Measurements from ENCODE around the gene ACBD4. TPM values are rescaled to one million over a fixed set of nuclear protein-coding genes. Genes with fewer than 3 reads are reported as not detected.

ACBD4 gene
- total and polyA plus RNA-seq, 2 of the 13 experiments (the other 11 are each of a cell fraction or from before 2014, with no cell fraction given): 16.1 to 26.9 TPM

- peak; percentile 61; the same call in 1 of the 2 replicates for TF ChIP-seq HOMEZ (CRISPR knock-in tag; IDR thresholded peaks at IDR 0.05; ENCODE audit: low read depth)
- no peak for TF ChIP-seq ZNF549 (CRISPR knock-in tag; IDR thresholded peaks at IDR 0.05)
- TF ChIP-seq NFYC (CRISPR knock-in tag; IDR thresholded peaks at IDR 0.05): peak; percentile 91
- peak; percentile 77 for TF ChIP-seq ZKSCAN8 (CRISPR knock-in tag; IDR thresholded peaks at IDR 0.05; ENCODE audit: borderline replicate concordance)
- peak; percentile 86; the same call in 1 of the 2 replicates for TF ChIP-seq ZNF724P (CRISPR knock-in tag; IDR thresholded peaks at IDR 0.05; ENCODE audit: borderline replicate concordance)
- peak; percentile 34; the same call in 1 of the 2 replicates for TF ChIP-seq GLI4 (CRISPR knock-in tag; IDR thresholded peaks at IDR 0.05; ENCODE audit: borderline replicate concordance)
- peak; percentile 60; the same call in 1 of the 2 replicates for TF ChIP-seq ZNF142 (CRISPR knock-in tag; IDR thresholded peaks at IDR 0.05)
- peak; percentile 67 for TF ChIP-seq MLX (CRISPR knock-in tag; IDR thresholded peaks at IDR 0.05)
- no peak for TF ChIP-seq ZNF749 (CRISPR knock-in tag; IDR thresholded peaks at IDR 0.05; ENCODE audit: borderline replicate concordance)
- TF ChIP-seq XBP1 (CRISPR knock-in tag; IDR thresholded peaks at IDR 0.05): peak; percentile 66; the same call in 1 of the 2 replicates
- no peak for TF ChIP-seq GPN1 (CRISPR knock-in tag; IDR thresholded peaks at IDR 0.05; ENCODE audit: borderline replicate concordance)
- peak; percentile 83 for TF ChIP-seq JUND (CRISPR knock-in tag; IDR thresholded peaks at IDR 0.05)
- peak; percentile 83 for TF ChIP-seq ZNF574 (CRISPR knock-in tag; IDR thresholded peaks at IDR 0.05)
- TF ChIP-seq SMAD3 (CRISPR knock-in tag; IDR thresholded peaks at IDR 0.05): no peak; the same call in 1 of the 2 replicates
- no peak for TF ChIP-seq HMGA1 (CRISPR knock-in tag; conservative IDR thresholded peaks at IDR 0.05)
- peak; percentile 84; the same call in 1 of the 2 replicates for TF ChIP-seq ZSCAN25 (CRISPR knock-in tag; IDR thresholded peaks at IDR 0.05)
- TF ChIP-seq ZNF3 (CRISPR knock-in tag; IDR thresholded peaks at IDR 0.05): no peak; the same call in 1 of the 2 replicates
- TF ChIP-seq WIZ (CRISPR knock-in tag; IDR thresholded peaks at IDR 0.05): peak; percentile 74; the same call in 1 of the 2 replicates
- no peak; the same call in 1 of the 2 replicates for TF ChIP-seq HMG20A (CRISPR knock-in tag; IDR thresholded peaks at IDR 0.05; ENCODE audit: borderline replicate concordance)
These were observed 12.9 kb downstream of the ACBD4 start, which contains the start of gene HEXIM1 (continued) for GRCh38 chr17:45148183-45149036.
